Activated naive CD8-positive, alpha-beta T cell treated with anti-CD3 and anti-CD28 coated beads, Interleukin-2, amount 10 ng/mL, durations not matched to agents 7 days and 5 days (primary cell): ENCODE data around the gene NMS. TPM values are rescaled to one million over a fixed set of nuclear protein-coding genes. Genes with fewer than 3 reads are reported as not detected.
"Not testable (repeated sequence)": the region's sequence is repeated elsewhere in the genome, so short reads cannot be mapped to it uniquely, and the experiment has no call there.

Experiments used
- ATAC-seq: fragments of 150-1000 bp; cut with Tn5 transposase; one replicate; pipeline ENCODE4 v1.10.0; 2021; ENCODE audit warnings: low read depth, moderate library complexity
- POLR2A ChIA-PET: fragments of 350-600 bp; sonication (Branson Sonifier 250); formaldehyde crosslinking; loops from one replicate; lab custom pipeline; 2021; ENCODE audit warnings: antibody characterized with exemption; lab: Charles Lee
- DNase-seq: peaks from one replicate; pipeline ENCODE4 v3.0.0; 2021
- H3K27ac Mint-ChIP-seq: one replicate; pipeline ENCODE4 v1.8.0; 2022; ENCODE audit warnings: mild to moderate bottlenecking, mixed read lengths
- H3K27me3 Mint-ChIP-seq: one replicate; pipeline ENCODE4 v1.8.0; 2022; ENCODE audit warnings: mild to moderate bottlenecking, moderate library complexity, mixed read lengths
- H3K36me3 Mint-ChIP-seq: one replicate; pipeline ENCODE4 v1.8.0; 2021; ENCODE audit warnings: mild to moderate bottlenecking, mixed read lengths
- H3K4me1 Mint-ChIP-seq: one replicate; pipeline ENCODE4 v1.8.0; 2021; ENCODE audit warnings: mixed read lengths
- H3K4me3 Mint-ChIP-seq: one replicate; pipeline ENCODE4 v1.8.0; 2022; ENCODE audit warnings: mild to moderate bottlenecking, moderate library complexity, mixed read lengths
- H3K9me3 Mint-ChIP-seq: one replicate; pipeline ENCODE4 v1.8.0; 2021; ENCODE audit warnings: mixed read lengths
- total RNA-seq, 2 experiments: library from RNA; stranded (reverse); gene quantifications; one replicate each; pipeline ENCODE4 v1.2.3, GENCODE V29; 2021

The NMS gene
- total RNA-seq, 2 experiments from 2014 or later, result not detected

GRCh38 chr2:100451734-100452133, 18.5 kb upstream of the NMS start:
- peaks cover 10% of the 10 kb centered on the region for H3K27me3 Mint-ChIP-seq
- DNase-seq (no peak), ATAC-seq (no peak)
- no peaks in the 10 kb centered on the region for H3K4me1 Mint-ChIP-seq
- H3K27ac Mint-ChIP-seq, result no peak overlapping the region
- no peak overlapping the region for H3K4me3 Mint-ChIP-seq
- H3K36me3 Mint-ChIP-seq, result peaks cover 1% of the 10 kb centered on the region
- H3K9me3 Mint-ChIP-seq, result peaks cover 10% of the 10 kb centered on the region
- POLR2A ChIA-PET, result no interaction called here

- DNase-seq, result no peak
- H3K36me3 Mint-ChIP-seq, result peaks cover 1% of the 10 kb centered on the region
- H3K4me1 Mint-ChIP-seq, result no peaks in the 10 kb centered on the region
- H3K27me3 Mint-ChIP-seq, result peaks cover 6% of the 10 kb centered on the region
- no peak for ATAC-seq
- H3K27ac Mint-ChIP-seq, result no peak overlapping the region
- H3K9me3 Mint-ChIP-seq, result peaks cover 12% of the 10 kb centered on the region
- no peak overlapping the region for H3K4me3 Mint-ChIP-seq
- POLR2A ChIA-PET, result no interaction called here
These were observed 16.4 kb upstream of the NMS start for GRCh38 chr2:100453853-100454252.

GRCh38 chr2:100456357-100456756, 13.9 kb upstream of the NMS start:
- H3K27ac Mint-ChIP-seq, POLR2A ChIA-PET, H3K4me1 Mint-ChIP-seq, H3K27me3 Mint-ChIP-seq, DNase-seq, H3K4me3 Mint-ChIP-seq, ATAC-seq, H3K36me3 Mint-ChIP-seq: not testable (repeated sequence)
- peaks cover 13% of the 10 kb centered on the region for H3K9me3 Mint-ChIP-seq

- Mint-ChIP-seq H3K36me3 (peaks cover 1% of the 10 kb centered on the region), H3K4me3 (no peak overlapping the region), H3K9me3 (peaks cover 6% of the 10 kb centered on the region), H3K27me3 (peaks cover 18% of the 10 kb centered on the region), H3K4me1 (no peaks in the 10 kb centered on the region), H3K27ac (no peak overlapping the region)
- DNase-seq (no peak), ATAC-seq (no peak)
- POLR2A ChIA-PET, result no interaction called here
These were observed 9.3 kb upstream of the NMS start for GRCh38 chr2:100460904-100461530.

- POLR2A ChIA-PET, result no interaction called here
- Mint-ChIP-seq H3K9me3 (peaks cover 2% of the 10 kb centered on the region), H3K27ac (no peak overlapping the region), H3K4me3 (no peak overlapping the region), H3K36me3 (peaks cover 2% of the 10 kb centered on the region), H3K4me1 (no peaks in the 10 kb centered on the region), H3K27me3 (peaks cover 27% of the 10 kb centered on the region)
- no peak for ATAC-seq
- DNase-seq, result peak; percentile 56
These were observed 724 bp downstream of the NMS start for GRCh38 chr2:100470898-100471514.

GRCh38 chr2:100476606-100477005, 6.3 kb downstream of the NMS start:
- Mint-ChIP-seq H3K27me3 (peaks cover 10% of the 10 kb centered on the region), H3K36me3 (peaks cover 2% of the 10 kb centered on the region), H3K4me3 (no peak overlapping the region), H3K9me3 (peaks cover 2% of the 10 kb centered on the region), H3K4me1 (no peaks in the 10 kb centered on the region), H3K27ac (no peak overlapping the region)
- no peak for DNase-seq
- ATAC-seq, result no peak
- POLR2A ChIA-PET, result no interaction called here

GRCh38 chr2:100482741-100483140, 12.5 kb downstream of the NMS start:
- POLR2A ChIA-PET, result no interaction called here
- H3K36me3 Mint-ChIP-seq, result no peaks in the 10 kb centered on the region
- no peaks in the 10 kb centered on the region for H3K4me1 Mint-ChIP-seq
- H3K4me3 Mint-ChIP-seq, result no peak overlapping the region
- H3K27me3 Mint-ChIP-seq, result no peaks in the 10 kb centered on the region
- no peak overlapping the region for H3K27ac Mint-ChIP-seq
- ATAC-seq (no peak), DNase-seq (no peak)
- peaks cover 1% of the 10 kb centered on the region for H3K9me3 Mint-ChIP-seq

GRCh38 chr2:100483895-100484294, 13.6 kb downstream of the NMS start:
- Mint-ChIP-seq H3K36me3 (no peaks in the 10 kb centered on the region), H3K9me3 (peaks cover 1% of the 10 kb centered on the region), H3K4me3 (no peak overlapping the region), H3K4me1 (no peaks in the 10 kb centered on the region), H3K27ac (no peak overlapping the region), H3K27me3 (no peaks in the 10 kb centered on the region)
- no peak for DNase-seq
- POLR2A ChIA-PET, result no interaction called here
- ATAC-seq, result no peak

GRCh38 chr2:100484390-100484789, 14.1 kb downstream of the NMS start:
- H3K4me1 Mint-ChIP-seq, result no peaks in the 10 kb centered on the region

GRCh38 chr2:100485396-100485795, 15.1 kb downstream of the NMS start:
- Mint-ChIP-seq H3K9me3 (peaks cover 1% of the 10 kb centered on the region), H3K27me3 (no peaks in the 10 kb centered on the region), H3K27ac (no peak overlapping the region), H3K36me3 (no peaks in the 10 kb centered on the region), H3K4me1 (no peaks in the 10 kb centered on the region), H3K4me3 (no peak overlapping the region)
- POLR2A ChIA-PET, result no interaction called here
- DNase-seq (no peak), ATAC-seq (no peak)

More at GRCh38 chr2:100484390-100484789, 14.1 kb downstream of the NMS start:
- no peak overlapping the region for H3K4me3 Mint-ChIP-seq
- H3K36me3 Mint-ChIP-seq, result no peaks in the 10 kb centered on the region
- peaks cover 1% of the 10 kb centered on the region for H3K9me3 Mint-ChIP-seq
- no peaks in the 10 kb centered on the region for H3K27me3 Mint-ChIP-seq
- POLR2A ChIA-PET, result no interaction called here
- DNase-seq (no peak), ATAC-seq (no peak)
- no peak overlapping the region for H3K27ac Mint-ChIP-seq

GRCh38 chr2:100494712-100495111, 24.4 kb downstream of the NMS start:
- H3K27me3 Mint-ChIP-seq, result peaks cover 5% of the 10 kb centered on the region
- DNase-seq, result no peak

GRCh38 chr2:100502782-100503181, 32.5 kb downstream of the NMS start:
- POLR2A ChIA-PET, result no interaction called here
- Mint-ChIP-seq H3K4me3 (no peak overlapping the region), H3K9me3 (peaks cover 22% of the 10 kb centered on the region), H3K36me3 (no peaks in the 10 kb centered on the region), H3K27ac (no peak overlapping the region), H3K27me3 (peaks cover 17% of the 10 kb centered on the region), H3K4me1 (no peaks in the 10 kb centered on the region)
- ATAC-seq (no peak), DNase-seq (no peak)

More at GRCh38 chr2:100494712-100495111, 24.4 kb downstream of the NMS start:
- Mint-ChIP-seq H3K9me3 (peaks cover 4% of the 10 kb centered on the region), H3K27ac (no peak overlapping the region), H3K4me3 (no peak overlapping the region), H3K36me3 (no peaks in the 10 kb centered on the region), H3K4me1 (no peaks in the 10 kb centered on the region)
- POLR2A ChIA-PET, result interaction anchor here (1.2 kb wide), 1 partner anchor 68 kb away, joined by 3 read pairs; the partner anchor contains the start of gene PDCL3
- no peak for ATAC-seq

- Mint-ChIP-seq H3K9me3 (peaks cover 22% of the 10 kb centered on the region), H3K36me3 (no peaks in the 10 kb centered on the region), H3K27me3 (peaks cover 17% of the 10 kb centered on the region), H3K27ac (no peak overlapping the region), H3K4me1 (no peaks in the 10 kb centered on the region), H3K4me3 (no peak overlapping the region)
- POLR2A ChIA-PET, result no interaction called here
- ATAC-seq (no peak), DNase-seq (no peak)
These were observed 34.3 kb downstream of the NMS start for GRCh38 chr2:100504542-100504941.

- peaks cover 10% of the 10 kb centered on the region for H3K27me3 Mint-ChIP-seq
- POLR2A ChIA-PET, result no interaction called here
- no peak for DNase-seq
These were observed 38.8 kb downstream of the NMS start for GRCh38 chr2:100509066-100509465.

More at GRCh38 chr2:100509066-100509465, 38.8 kb downstream of the NMS start:
- Mint-ChIP-seq H3K27ac (no peak overlapping the region), H3K9me3 (peaks cover 7% of the 10 kb centered on the region), H3K36me3 (no peaks in the 10 kb centered on the region), H3K4me3 (no peak overlapping the region), H3K4me1 (peaks cover 2% of the 10 kb centered on the region)
- ATAC-seq, result no peak
